Activated naive CD8-positive, alpha-beta T cell treated with anti-CD3 and anti-CD28 coated beads for 36 hours (primary cell): Measurements from ENCODE around the gene ADGRG1. TPM values are rescaled to one million over a fixed set of nuclear protein-coding genes. Genes with fewer than 3 reads are reported as not detected.

Experiments used
- DNase-seq: peaks from one replicate; pipeline ENCODE4 v3.0.0; 2021
- H3K27ac Mint-ChIP-seq: one replicate; pipeline ENCODE4 v1.8.0; 2022; ENCODE audit warnings: mild to moderate bottlenecking, moderate library complexity, mixed read lengths
- H3K27me3 Mint-ChIP-seq: one replicate; pipeline ENCODE4 v1.8.0; 2022; ENCODE audit warnings: mild to moderate bottlenecking, mixed read lengths
- H3K36me3 Mint-ChIP-seq: one replicate; pipeline ENCODE4 v1.8.0; 2021; ENCODE audit warnings: mild to moderate bottlenecking, mixed read lengths
- H3K4me1 Mint-ChIP-seq: one replicate; pipeline ENCODE4 v1.8.0; 2021; ENCODE audit warnings: mixed read lengths
- H3K4me3 Mint-ChIP-seq: one replicate; pipeline ENCODE4 v1.8.0; 2022; ENCODE audit warnings: mild to moderate bottlenecking, moderate library complexity, mixed read lengths
- H3K9me3 Mint-ChIP-seq: one replicate; pipeline ENCODE4 v1.8.0; 2022; ENCODE audit warnings: mixed read lengths
- total RNA-seq, 2 experiments: library from RNA; stranded (reverse); gene quantifications; one replicate each; pipeline ENCODE4 v1.2.3, GENCODE V29; 2021

Gene ADGRG1
- total RNA-seq, 2 experiments from 2014 or later = 2.8 to 3.0 TPM

DNA sequence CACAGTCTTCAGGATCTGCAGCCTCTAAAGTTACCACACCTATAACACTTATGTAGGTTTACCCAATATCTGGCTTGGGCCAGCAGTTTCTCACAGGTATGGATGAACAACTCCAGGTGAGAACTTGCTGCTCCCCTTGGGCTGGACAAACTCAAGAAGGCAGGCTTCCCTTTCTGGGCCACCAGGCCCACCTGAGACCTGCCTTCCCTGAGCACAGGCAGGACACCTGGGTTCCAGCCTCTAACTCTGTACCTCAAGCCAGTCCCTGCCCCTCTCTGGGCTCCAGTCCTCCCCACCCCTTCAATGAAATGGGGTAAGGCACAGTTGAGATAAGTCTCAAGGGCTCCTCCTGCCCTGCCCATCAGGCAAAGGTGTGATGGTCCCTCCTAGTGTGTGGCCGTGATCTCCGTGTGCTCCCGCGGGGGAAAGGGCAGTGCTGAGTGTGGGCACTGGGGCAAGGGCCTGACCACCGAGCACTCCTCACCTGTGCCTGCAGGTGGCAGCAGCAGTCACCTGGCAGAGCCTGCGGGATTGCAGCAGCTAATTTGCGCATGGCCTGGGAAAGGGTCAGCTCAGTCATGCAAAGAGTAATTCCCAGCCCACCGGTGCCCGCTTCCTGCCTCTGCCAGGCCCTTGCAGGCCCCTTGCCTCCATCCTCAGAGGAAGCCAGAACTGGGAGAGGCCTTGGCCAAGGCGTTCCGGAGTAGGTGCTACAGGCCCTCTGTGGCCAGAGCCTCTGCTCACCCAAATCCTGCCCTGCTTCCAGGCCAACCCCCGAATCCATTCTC, 28.2 kb upstream of the ADGRG1 start:
- no peaks in the 10 kb centered on the region for H3K27me3 Mint-ChIP-seq
- no peak overlapping the region for H3K27ac Mint-ChIP-seq
- peaks cover 15% of the 10 kb centered on the region for H3K9me3 Mint-ChIP-seq
- H3K36me3 Mint-ChIP-seq = peaks cover 35% of the 10 kb centered on the region
- no peak overlapping the region for H3K4me3 Mint-ChIP-seq
- DNase-seq = peak; percentile 52
- H3K4me1 Mint-ChIP-seq = peaks cover 39% of the 10 kb centered on the region

DNA sequence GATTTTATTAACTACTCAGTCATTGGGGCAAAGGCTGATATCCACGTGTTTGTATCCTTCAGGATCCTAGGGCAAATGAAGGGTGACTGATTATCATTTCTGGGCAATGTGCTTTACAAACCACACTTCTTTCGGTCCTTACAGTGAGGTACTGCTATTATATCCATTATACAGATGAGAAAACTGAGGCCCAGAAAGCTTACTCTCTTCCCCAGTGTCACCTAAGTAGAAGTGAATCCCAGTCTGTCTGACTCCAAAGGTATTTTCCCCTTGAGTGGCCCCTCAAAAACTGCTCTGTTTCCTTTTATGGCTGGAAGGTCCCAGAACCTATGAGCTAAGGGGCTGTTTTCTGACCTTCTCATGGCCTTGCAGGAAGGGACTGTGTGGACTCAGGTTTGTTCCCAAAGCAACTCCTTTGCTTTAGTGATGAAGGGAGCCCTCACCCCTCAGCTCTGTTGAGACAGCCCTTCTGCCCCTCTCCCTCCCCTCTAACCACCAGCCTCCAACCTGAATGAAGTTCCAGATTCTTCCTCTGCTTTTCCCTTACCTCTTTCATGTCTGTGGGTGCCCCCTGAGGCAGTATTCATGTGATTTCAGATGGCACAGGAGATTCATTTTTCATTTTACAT, 27.4 kb upstream of the ADGRG1 start:
- H3K27ac Mint-ChIP-seq = peak overlapping the region; percentile 97
- no peaks in the 10 kb centered on the region for H3K27me3 Mint-ChIP-seq
- peak overlapping the region; percentile 1 for H3K4me3 Mint-ChIP-seq
- H3K4me1 Mint-ChIP-seq = peaks cover 41% of the 10 kb centered on the region
- DNase-seq = no peak
- H3K36me3 Mint-ChIP-seq = peaks cover 31% of the 10 kb centered on the region
- peaks cover 11% of the 10 kb centered on the region for H3K9me3 Mint-ChIP-seq

DNA sequence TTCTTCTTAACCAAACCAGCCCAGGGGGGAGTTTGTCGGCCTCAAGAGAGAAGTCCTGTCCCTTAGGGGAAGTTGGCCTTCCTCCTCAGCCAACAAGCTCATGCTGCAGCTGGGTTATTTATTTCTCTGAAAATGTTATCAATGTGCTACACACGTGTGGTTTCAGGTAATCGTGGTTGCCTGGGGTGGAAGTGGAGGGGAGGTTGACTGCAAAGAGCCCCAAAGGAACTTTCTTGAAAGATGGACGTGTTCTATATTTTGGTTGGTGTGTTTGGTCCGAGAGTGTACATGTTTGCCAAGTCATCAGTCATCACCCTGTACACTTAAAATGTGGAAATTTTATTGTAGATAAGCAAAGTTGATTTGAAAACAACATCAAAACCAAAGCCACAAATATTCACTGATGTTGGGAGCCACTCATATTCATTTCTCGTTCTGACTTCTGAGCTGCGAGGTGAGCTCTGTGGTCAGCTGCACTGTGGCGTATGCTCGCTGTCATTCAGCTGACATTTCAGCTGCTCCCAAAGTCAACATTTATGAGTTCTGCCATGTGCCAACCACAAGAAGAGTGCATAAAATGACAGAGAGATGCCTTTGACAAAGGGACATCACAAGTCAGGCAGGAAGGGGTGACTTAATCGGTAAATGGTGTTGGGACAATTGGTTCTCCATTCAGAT, 26.5 kb upstream of the ADGRG1 start:
- H3K27ac Mint-ChIP-seq = peak overlapping the region; percentile 97
- peaks cover 8% of the 10 kb centered on the region for H3K9me3 Mint-ChIP-seq
- H3K4me3 Mint-ChIP-seq = peak overlapping the region; percentile 55
- H3K27me3 Mint-ChIP-seq = no peaks in the 10 kb centered on the region
- peak; percentile 81 for DNase-seq
- H3K36me3 Mint-ChIP-seq = peaks cover 24% of the 10 kb centered on the region
- H3K4me1 Mint-ChIP-seq = peaks cover 41% of the 10 kb centered on the region

DNA sequence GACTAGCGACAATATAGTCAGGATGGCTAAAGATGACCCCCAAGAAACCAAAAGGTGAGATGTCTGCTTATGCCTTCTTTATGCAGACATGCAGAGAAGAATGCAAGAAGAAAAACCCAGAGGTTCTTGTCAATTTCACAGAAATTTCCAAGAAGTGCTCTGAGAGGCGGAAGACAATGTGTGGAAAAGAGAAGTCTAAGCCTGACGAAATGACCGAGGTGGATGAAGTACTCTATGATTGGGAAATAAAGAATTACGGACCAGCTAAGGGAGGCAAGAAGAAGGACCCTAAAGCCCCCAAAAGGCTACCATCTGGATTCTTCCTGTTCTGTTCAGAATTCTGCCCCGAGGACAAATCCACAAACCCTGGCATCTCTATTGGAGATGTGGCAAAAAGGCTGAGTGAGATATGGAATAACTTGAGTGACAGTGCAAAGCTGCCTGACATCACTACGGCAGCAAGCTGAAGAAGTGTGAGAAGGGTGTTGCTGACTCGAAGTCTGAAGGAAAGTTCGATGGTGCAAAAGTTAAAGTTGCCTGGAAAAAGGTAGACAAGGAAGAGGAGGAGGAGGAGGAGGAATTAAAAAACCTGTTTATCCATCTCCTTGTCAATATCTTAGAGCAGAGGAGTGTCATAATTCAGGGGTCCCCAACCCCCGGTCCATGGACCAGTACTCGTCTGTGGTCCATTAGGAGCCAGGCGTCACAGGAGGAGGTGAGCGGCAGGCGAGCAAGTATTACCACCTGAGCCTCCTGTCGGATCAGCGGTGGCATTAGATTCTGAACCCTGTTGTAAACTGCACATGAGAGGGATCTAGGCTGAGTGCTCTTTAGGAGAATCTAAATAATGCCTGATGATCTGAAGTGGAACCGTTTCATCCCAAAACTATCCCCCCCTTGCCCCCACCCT, 25.1 kb upstream of the ADGRG1 start:
- peaks cover under 1% of the 10 kb centered on the region for H3K9me3 Mint-ChIP-seq
- no peaks in the 10 kb centered on the region for H3K27me3 Mint-ChIP-seq
- H3K36me3 Mint-ChIP-seq = peaks cover 15% of the 10 kb centered on the region
- peaks cover 44% of the 10 kb centered on the region for H3K4me1 Mint-ChIP-seq
- H3K4me3 Mint-ChIP-seq = no peak overlapping the region
- DNase-seq = no peak
- peak overlapping the region; percentile 10 for H3K27ac Mint-ChIP-seq

DNA sequence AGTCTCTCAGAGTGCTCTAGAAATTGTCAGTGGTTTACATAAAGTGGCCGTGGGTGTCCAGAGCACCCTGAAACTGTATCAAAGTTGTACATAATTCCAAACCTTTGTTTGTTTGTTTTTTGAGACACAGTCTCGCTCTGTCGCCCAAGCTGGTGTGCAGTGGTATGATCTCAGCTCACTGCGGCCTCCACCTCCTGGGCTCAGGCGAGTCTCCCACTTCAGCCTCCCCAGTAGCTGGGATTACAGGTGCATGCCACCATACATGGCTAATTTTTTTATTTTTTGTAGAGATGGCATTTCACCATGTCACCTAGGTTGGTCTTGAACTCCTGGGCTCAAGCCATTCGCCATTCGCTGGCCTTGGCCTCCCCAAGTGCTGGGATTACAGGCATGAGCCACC, 24.3 kb upstream of the ADGRG1 start:
- no peak for DNase-seq
- H3K27ac Mint-ChIP-seq = no peak overlapping the region
- no peaks in the 10 kb centered on the region for H3K9me3 Mint-ChIP-seq
- no peak overlapping the region for H3K4me3 Mint-ChIP-seq
- peaks cover 52% of the 10 kb centered on the region for H3K4me1 Mint-ChIP-seq
- no peaks in the 10 kb centered on the region for H3K27me3 Mint-ChIP-seq
- peaks cover 10% of the 10 kb centered on the region for H3K36me3 Mint-ChIP-seq

DNA sequence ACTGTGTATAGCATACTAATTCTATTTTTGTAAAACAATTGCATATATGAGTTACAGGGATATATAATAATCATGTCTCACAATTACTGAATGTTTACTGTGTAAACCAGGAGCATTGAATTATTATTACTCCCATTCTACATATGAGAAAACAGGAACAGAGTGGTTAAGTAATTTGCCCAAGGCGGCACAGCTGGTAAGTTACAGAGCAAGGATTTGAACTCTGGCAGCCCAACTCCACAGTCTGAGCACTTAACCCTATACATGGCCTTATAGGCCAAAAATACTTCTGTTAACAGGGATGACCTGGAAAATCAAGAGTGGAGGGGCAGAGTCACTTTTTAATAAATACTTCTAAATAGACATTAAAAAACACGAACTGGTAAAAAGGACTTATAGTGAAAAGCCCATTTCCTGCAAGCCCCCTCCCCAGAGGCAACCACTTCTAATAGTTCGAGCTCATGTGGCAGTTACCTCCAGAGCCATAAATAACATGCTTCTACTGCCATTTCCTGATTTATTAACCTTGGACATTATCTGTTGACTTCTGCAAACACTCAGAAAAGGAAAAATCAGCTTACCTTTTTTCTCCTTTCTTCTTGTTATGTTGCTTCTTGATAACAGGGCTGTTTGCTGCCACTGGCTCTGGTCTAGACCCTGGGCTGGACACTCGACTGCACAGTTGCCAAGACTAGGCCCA, 22.1 kb upstream of the ADGRG1 start:
- Mint-ChIP-seq H3K27me3 (no peaks in the 10 kb centered on the region), H3K36me3 (peaks cover 2% of the 10 kb centered on the region), H3K4me3 (no peak overlapping the region), H3K4me1 (peaks cover 61% of the 10 kb centered on the region), H3K9me3 (no peaks in the 10 kb centered on the region), H3K27ac (no peak overlapping the region)
- no peak for DNase-seq

DNA sequence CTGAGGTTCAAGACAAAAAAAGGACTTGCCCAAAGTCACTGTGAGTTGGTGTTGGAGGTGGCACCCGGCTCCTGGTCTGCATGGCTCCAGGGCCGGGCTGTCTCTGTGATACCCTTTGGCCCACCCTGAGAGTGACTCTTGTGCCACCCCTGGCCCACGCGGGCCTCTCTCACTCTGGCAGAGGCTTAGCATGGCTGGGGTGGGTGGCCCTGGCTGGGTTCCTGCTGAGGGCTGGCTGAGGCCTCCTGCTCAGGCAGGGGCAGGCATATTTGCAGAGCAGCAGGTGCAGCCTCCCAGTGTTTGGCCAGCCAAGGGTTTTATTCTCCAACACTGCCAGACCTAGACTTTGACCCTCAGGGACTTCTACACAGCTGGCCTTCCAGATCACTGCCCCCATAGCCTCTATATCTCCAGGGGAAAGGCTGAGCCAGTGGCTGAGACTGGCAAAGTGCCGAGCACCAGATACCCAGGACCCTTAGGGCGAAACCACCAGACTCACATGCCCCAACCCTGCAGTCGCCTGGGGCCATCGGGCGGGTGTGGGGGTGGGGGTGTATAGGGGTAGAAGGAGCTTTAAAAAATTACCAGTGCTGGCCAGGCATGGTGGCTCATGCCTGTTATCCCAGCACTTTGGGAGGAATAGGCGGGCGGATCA, 21.5 kb upstream of the ADGRG1 start:
- Mint-ChIP-seq H3K9me3 (no peaks in the 10 kb centered on the region), H3K4me3 (no peak overlapping the region), H3K27ac (no peak overlapping the region), H3K27me3 (no peaks in the 10 kb centered on the region), H3K4me1 (peaks cover 61% of the 10 kb centered on the region), H3K36me3 (peaks cover 4% of the 10 kb centered on the region)
- DNase-seq = no peak

DNA sequence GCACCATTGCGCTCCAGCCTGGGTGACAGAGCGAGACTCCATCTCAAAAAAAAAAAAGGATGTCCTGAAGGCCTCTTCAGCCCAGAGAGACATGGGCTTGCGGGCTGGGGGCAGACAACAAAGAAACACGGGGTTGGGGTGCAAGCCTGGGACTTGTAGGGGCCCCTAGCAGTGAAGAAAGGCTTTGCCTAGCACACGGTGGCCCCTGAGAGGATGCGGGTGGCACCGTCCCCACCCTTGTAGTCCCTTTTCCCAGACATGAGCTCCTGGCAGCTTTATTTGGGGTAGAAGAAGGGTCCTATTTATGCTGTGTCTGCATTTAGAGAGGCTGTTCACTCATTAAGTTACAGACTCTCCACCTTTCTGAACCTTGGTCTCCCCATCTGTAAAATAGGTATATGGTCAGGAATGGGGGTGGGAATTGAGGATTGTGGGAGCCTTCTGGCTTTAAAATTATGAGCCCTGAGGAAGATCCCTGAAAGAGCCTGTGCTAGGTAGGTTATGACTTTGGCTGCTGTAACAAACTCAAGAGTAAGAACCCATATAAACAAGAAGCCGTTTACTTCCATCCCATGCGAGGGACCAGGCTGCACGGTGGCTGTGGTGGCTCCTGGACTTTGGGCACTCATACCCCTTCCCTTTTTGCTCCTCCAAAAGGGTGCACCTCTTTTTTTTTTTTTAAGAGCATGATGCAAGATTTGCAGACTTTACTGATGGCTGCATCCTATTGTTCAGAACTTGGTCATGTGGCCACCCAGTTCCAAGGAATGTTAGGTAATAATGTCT, 20.6 kb upstream of the ADGRG1 start:
- H3K9me3 Mint-ChIP-seq = no peaks in the 10 kb centered on the region
- H3K27ac Mint-ChIP-seq = peak overlapping the region; percentile 38
- H3K4me3 Mint-ChIP-seq = no peak overlapping the region
- no peaks in the 10 kb centered on the region for H3K27me3 Mint-ChIP-seq
- DNase-seq = no peak
- peaks cover 56% of the 10 kb centered on the region for H3K4me1 Mint-ChIP-seq
- peaks cover 4% of the 10 kb centered on the region for H3K36me3 Mint-ChIP-seq

DNA sequence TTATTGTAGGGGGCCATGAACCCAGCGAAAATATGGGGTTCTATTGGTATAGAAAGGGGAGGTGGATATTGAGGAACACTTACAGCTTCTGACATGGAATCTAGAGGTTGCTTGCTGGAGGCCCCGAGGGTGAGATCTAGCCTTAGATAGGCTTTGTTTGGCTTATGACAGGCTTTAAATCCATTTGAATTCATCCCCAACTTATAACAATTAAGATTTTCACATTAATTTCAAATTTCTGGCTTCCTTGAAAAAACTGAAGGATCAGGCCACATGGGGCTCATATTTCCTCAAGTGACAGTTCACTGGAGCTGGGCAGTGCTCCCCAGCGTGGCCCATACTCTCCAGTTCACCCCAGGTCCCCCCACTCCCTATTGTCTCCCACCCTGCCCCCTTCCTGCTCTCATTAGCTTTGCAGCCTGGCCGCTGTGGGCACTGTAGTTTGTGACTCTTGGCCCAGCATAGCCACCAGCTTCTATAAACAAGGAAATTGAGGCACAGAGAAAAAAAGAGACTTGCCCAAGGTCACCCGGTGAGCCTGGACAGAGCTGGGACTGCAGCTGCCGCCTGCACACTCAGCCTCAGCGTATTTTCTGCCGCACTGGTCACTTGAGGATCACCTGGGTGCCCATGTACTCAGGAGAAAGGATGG, 19.8 kb upstream of the ADGRG1 start:
- H3K27ac Mint-ChIP-seq = peak overlapping the region; percentile 48
- no peaks in the 10 kb centered on the region for H3K9me3 Mint-ChIP-seq
- H3K36me3 Mint-ChIP-seq = peaks cover 2% of the 10 kb centered on the region
- H3K4me1 Mint-ChIP-seq = peaks cover 52% of the 10 kb centered on the region
- DNase-seq = no peak
- H3K4me3 Mint-ChIP-seq = no peak overlapping the region
- no peaks in the 10 kb centered on the region for H3K27me3 Mint-ChIP-seq

DNA sequence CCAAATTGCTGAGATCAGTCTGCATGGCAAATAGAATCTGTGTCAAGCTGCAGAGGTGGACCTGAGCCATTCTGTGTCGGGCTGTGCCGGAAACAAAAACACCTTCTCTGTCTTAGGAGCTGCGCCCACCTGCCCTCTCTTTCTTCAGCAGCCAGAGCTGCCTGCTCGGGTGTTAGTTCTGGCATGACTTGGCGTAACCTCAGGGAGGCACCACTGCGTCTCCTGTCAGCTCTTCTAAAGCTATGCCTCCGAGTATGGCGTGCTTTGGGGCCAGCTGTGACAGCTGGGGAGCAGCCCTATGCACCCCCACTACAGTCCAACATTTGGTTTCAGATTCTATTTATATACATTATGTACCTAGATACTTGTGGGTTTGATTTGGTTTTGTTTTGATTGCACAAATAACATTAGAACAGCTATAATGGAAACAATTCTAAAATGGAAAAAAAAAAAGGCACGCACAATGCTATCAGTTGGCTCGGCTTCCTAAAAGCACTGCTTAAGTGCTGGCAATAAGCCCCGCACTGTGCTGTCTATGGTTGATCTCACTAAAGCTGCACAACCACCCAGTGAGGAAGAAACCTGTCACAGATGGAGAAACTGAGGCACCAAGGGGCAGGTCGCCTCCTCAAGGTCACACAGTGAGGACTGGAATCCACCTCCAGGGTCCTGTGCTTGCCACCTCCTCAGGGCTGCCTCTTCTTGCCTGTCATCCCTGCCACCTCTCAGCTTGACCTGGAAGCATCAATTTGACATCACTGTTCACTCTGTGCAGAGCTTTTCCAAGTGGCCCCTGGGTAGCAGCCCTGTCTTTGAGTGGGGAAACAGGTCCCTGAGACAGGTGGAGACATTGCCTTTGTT, 18.7 kb upstream of the ADGRG1 start:
- peak overlapping the region; percentile 95 for H3K27ac Mint-ChIP-seq
- H3K4me3 Mint-ChIP-seq = peak overlapping the region; percentile 61
- H3K4me1 Mint-ChIP-seq = peaks cover 61% of the 10 kb centered on the region
- peak; percentile 90 for DNase-seq
- peaks cover 2% of the 10 kb centered on the region for H3K36me3 Mint-ChIP-seq
- no peaks in the 10 kb centered on the region for H3K27me3 Mint-ChIP-seq
- no peaks in the 10 kb centered on the region for H3K9me3 Mint-ChIP-seq

DNA sequence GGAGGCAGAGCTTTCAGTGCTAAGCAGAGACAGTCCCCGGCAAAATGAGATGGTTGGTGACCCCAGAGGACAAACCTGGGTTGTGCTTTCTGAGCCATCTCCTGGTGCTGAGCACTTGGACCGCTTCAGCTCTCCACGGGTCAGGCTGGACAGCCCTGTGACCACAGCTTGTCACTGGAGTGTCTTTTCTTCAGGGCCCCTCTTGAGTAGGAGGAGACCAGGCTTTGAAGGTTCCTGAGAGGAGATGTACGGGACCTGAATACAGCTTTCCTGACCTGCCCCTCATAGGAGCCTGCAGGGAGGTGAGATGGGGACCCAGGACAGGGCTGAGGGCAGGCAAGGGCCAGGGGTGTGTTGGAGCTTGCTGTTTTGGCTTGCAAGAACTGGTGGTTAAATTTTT, 17.8 kb upstream of the ADGRG1 start:
- H3K9me3 Mint-ChIP-seq = no peaks in the 10 kb centered on the region
- no peak for DNase-seq
- peak overlapping the region; percentile 54 for H3K4me3 Mint-ChIP-seq
- no peaks in the 10 kb centered on the region for H3K27me3 Mint-ChIP-seq
- H3K36me3 Mint-ChIP-seq = peaks cover 2% of the 10 kb centered on the region
- H3K4me1 Mint-ChIP-seq = peaks cover 66% of the 10 kb centered on the region
- H3K27ac Mint-ChIP-seq = peak overlapping the region; percentile 95

DNA sequence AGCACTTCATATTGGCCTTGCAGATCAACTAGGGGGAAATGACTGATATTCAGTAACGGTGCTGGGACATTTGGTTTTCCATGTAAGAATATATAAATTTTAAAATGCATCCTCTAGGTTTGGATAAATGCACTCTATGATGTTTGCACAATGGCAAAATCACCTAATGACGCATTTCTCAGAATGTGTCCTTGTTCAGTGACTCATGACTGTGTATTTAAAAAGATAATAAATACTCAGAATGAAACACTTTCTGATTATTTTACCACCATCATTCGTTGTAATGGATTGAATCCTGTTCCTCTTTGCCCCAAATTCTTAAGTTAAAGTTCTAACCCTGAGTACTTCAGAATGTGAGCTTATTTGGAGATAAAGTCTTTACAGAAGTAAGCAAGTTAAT, 17.2 kb upstream of the ADGRG1 start:
- Mint-ChIP-seq H3K36me3 (peaks cover 2% of the 10 kb centered on the region), H3K27ac (peak overlapping the region; percentile 95), H3K4me3 (peak overlapping the region; percentile 2), H3K9me3 (no peaks in the 10 kb centered on the region), H3K27me3 (no peaks in the 10 kb centered on the region), H3K4me1 (peaks cover 69% of the 10 kb centered on the region)
- no peak for DNase-seq
